SK-N-SH (cell line): ENCODE measurements around the gene ADAP1. TPM values are rescaled to one million over a fixed set of nuclear protein-coding genes. Genes with fewer than 3 reads are reported as not detected.

Experiments used
- CTCF ChIA-PET: fragments of 300-600, 350-600 bp; formaldehyde crosslinking; extraction: SDS; loops from one replicate; lab custom pipeline; 2021; lab: Yijun Ruan, JAX
- POLR2A ChIA-PET: fragments of 350-600 bp; sonication (Branson Sonifier 250); formaldehyde crosslinking; extraction: SDS; loops from one replicate; lab custom pipeline; 2020; ENCODE audit warnings: antibody characterized with exemption, inconsistent platforms; lab: Yijun Ruan, JAX
- DNase-seq: peaks from one replicate; pipeline ENCODE4 v3.0.0; 2012
- H2AFZ ChIP-seq: fragments of 200-600 bp; sonication (generic); 2 replicates; pipeline ENCODE4 v1.8.1; 2016; ENCODE audit warnings: antibody characterized with exemption, mild to moderate bottlenecking, low read depth
- H3F3A ChIP-seq: fragments of 200-600 bp; sonication (generic); replicated peaks from 2 replicates; pipeline ENCODE3; 2016; ENCODE audit warnings: antibody characterized with exemption, mild to moderate bottlenecking; ENCODE audit not compliant: insufficient read depth
- H3K27ac ChIP-seq, 2 experiments: fragments of 200-500 bp in 1 of 2; fragments of 200-600 bp in 1 of 2; sonication (Bioruptor generic) in 1 of 2; sonication (generic), shearing (Covaris generic) in 1 of 2; 2 replicates each; pipeline versions ENCODE4 v1.5.1 to v1.6.1; 2014 to 2016; ENCODE audit warnings: low read depth in 2 of 2, inconsistent platforms in 1 of 2, low read length in 1 of 2, mild to moderate bottlenecking in 1 of 2, mixed read lengths in 1 of 2
- H3K27me3 ChIP-seq: fragments of 200-600 bp; sonication (generic), shearing (Covaris generic); 2 replicates; pipeline ENCODE4 v1.6.1; 2016; ENCODE audit warnings: mixed run types; ENCODE audit not compliant: insufficient read depth
- H3K36me3 ChIP-seq, 2 experiments: fragments of 200-500 bp in 1 of 2; fragments of 200-600 bp in 1 of 2; sonication (Bioruptor generic) in 1 of 2; sonication (generic) in 1 of 2; replicated peaks in 1 of 2; 2 replicates each; pipeline versions ENCODE3 to v1.5.1; 2014 to 2016; ENCODE audit warnings: low read length in 1 of 2, mild to moderate bottlenecking in 1 of 2; ENCODE audit not compliant: insufficient read depth in 2 of 2, control insufficient read depth in 1 of 2
- H3K4me1 ChIP-seq, 2 experiments: fragments of 200-500 bp in 1 of 2; fragments of 200-600 bp in 1 of 2; sonication (Bioruptor generic) in 1 of 2; sonication (generic), shearing (Covaris generic) in 1 of 2; 2 replicates each; pipeline versions ENCODE4 v1.5.1 to v1.6.1; 2014 to 2016; ENCODE audit warnings: low read depth in 1 of 2, low read length in 1 of 2, mixed run types in 1 of 2; ENCODE audit not compliant: insufficient read depth in 2 of 2, control insufficient read depth in 1 of 2
- H3K4me2 ChIP-seq: fragments of 200-600 bp; sonication (generic), shearing (Covaris generic); 2 replicates; pipeline ENCODE4 v1.6.1; 2017; ENCODE audit warnings: mixed run types
- H3K4me3 ChIP-seq, 2 experiments: fragments of 200-500 bp in 1 of 2; fragments of 200-600 bp in 1 of 2; sonication (Bioruptor generic) in 1 of 2; sonication (generic), shearing (Covaris generic) in 1 of 2; 2 replicates each; pipeline versions ENCODE4 v1.5.1 to v1.8.1; 2014 to 2016; ENCODE audit warnings: low read depth in 2 of 2, inconsistent platforms in 1 of 2, low read length in 1 of 2, mild to moderate bottlenecking in 1 of 2, mixed read lengths in 1 of 2, moderate library complexity in 1 of 2
- H3K79me2 ChIP-seq: fragments of 200-600 bp; sonication (generic); 2 replicates; pipeline ENCODE4 v1.8.1; 2017; ENCODE audit warnings: mild to moderate bottlenecking; ENCODE audit not compliant: insufficient read depth
- H3K9ac ChIP-seq: fragments of 200-600 bp; sonication (generic); 2 replicates; pipeline ENCODE4 v1.6.1; 2017; ENCODE audit warnings: mixed run types
- H3K9me2 ChIP-seq: fragments of 200-600 bp; sonication (generic); 2 replicates; pipeline ENCODE4 v1.6.1; 2017; ENCODE audit warnings: mixed run types
- H3K9me3 ChIP-seq: fragments of 200-600 bp; sonication (generic); 2 replicates; pipeline ENCODE4 v1.6.1; 2017; ENCODE audit warnings: mixed run types, mild to moderate bottlenecking, moderate library complexity
- H4K20me1 ChIP-seq: fragments of 200-600 bp; sonication (generic); 2 replicates; pipeline ENCODE4 v1.6.1; 2017; ENCODE audit warnings: mild to moderate bottlenecking, mixed run types; ENCODE audit not compliant: insufficient read depth
- CTCF ChIP-seq: fragments of 200-600 bp; sonication (generic); IDR thresholded peaks from 2 replicates; pipeline ENCODE4 v1.6.1; 2017; ENCODE audit warnings: antibody characterized with exemption, mild to moderate bottlenecking, moderate library complexity
- EZH2phosphoT487 ChIP-seq: fragments of 200-600 bp; sonication (generic); IDR thresholded peaks from 2 replicates; pipeline ENCODE4 v1.6.1; 2017; ENCODE audit warnings: low read depth, mixed run types, mild to moderate bottlenecking, antibody characterized with exemption, moderate library complexity, borderline replicate concordance
- FOXM1 ChIP-seq: IDR thresholded peaks from 2 replicates; pipeline ENCODE4 v1.4.0; 2012; ENCODE audit warnings: low read depth, mild to moderate bottlenecking
- GATA2 ChIP-seq: sonication (generic); formaldehyde crosslinking; IDR thresholded peaks from 2 replicates; pipeline ENCODE4 v1.5.0; 2020; ENCODE audit warnings: mild to moderate bottlenecking, missing genetic modification reagents
- IRF3 ChIP-seq: fragments of 150-350 bp; IDR thresholded peaks from 2 replicates; pipeline ENCODE4 v1.6.1; 2016; ENCODE audit warnings: mild to moderate bottlenecking, low read depth, low read length
- JUND ChIP-seq: IDR thresholded peaks from 2 replicates; pipeline ENCODE4 v1.4.0; 2012
- NRF1 ChIP-seq: IDR thresholded peaks from 2 replicates; pipeline ENCODE4 v1.6.1; 2012; ENCODE audit warnings: low read depth, mild to moderate bottlenecking, low read length
- PBX3 ChIP-seq: IDR thresholded peaks from 2 replicates; pipeline ENCODE4; 2012
- POLR2AphosphoS5 ChIP-seq: IDR thresholded peaks from 2 replicates; pipeline ENCODE4 v1.6.1; 2012; ENCODE audit warnings: low read depth, low read length
- RAD21 ChIP-seq: IDR thresholded peaks from 2 replicates; pipeline ENCODE4 v1.6.1; 2012; ENCODE audit warnings: mild to moderate bottlenecking, low read length
- RCOR1 ChIP-seq: fragments of 150-350 bp; IDR thresholded peaks from 2 replicates; pipeline ENCODE4 v1.6.1; 2017; ENCODE audit warnings: antibody characterized with exemption, low read length
- SIN3A ChIP-seq: IDR thresholded peaks from 2 replicates; pipeline ENCODE4 v1.6.1; 2012; ENCODE audit warnings: low read depth, mild to moderate bottlenecking, low read length, moderate library complexity, borderline replicate concordance
- SMC3 ChIP-seq: IDR thresholded peaks from 2 replicates; pipeline ENCODE4 v1.6.1; 2012; ENCODE audit warnings: low read depth, low read length, improper control_type of control experiment
- TCF12 ChIP-seq: IDR thresholded peaks from 2 replicates; pipeline ENCODE4 v1.4.0; 2012
- TEAD4 ChIP-seq: IDR thresholded peaks from 2 replicates; pipeline ENCODE4 v1.4.0; 2012; ENCODE audit warnings: mild to moderate bottlenecking, borderline replicate concordance; ENCODE audit not compliant: insufficient read depth
- WGBS: methylation state at CpG from one replicate; pipeline ENCODE4 v1.1.6; 2017; ENCODE audit warnings: low lambda C conversion rate; 5-methylcytosine and 5-hydroxymethylcytosine counted together
- polyA plus RNA-seq, 3 experiments: library from polyadenylated mRNA; depleted of rRNA; stranded (reverse); fragments of >200 nt; gene quantifications; 2 replicates each; pipeline ENCODE4 v1.2.3, GENCODE V29; 2012
- TF ChIP-seq, protein P1 (sequence below): IDR thresholded peaks from 2 replicates; pipeline ENCODE4 v1.4.0; 2012; ENCODE audit warnings: low read depth, borderline replicate concordance
- TF ChIP-seq, protein P2 (sequence below): IDR thresholded peaks from 2 replicates; pipeline ENCODE4 v1.4.0; 2012; ENCODE audit warnings: low read depth
- TF ChIP-seq, protein P3 (sequence below): fragments of 150-350 bp; IDR thresholded peaks from 2 replicates; pipeline ENCODE4 v1.6.1; 2017; ENCODE audit warnings: antibody characterized with exemption, low read length, low read depth, borderline replicate concordance

Gene ADAP1
- polyA plus RNA-seq, 1 of the 3 experiments (the other 2 are of a cell fraction) = 3.2 TPM

DNA sequence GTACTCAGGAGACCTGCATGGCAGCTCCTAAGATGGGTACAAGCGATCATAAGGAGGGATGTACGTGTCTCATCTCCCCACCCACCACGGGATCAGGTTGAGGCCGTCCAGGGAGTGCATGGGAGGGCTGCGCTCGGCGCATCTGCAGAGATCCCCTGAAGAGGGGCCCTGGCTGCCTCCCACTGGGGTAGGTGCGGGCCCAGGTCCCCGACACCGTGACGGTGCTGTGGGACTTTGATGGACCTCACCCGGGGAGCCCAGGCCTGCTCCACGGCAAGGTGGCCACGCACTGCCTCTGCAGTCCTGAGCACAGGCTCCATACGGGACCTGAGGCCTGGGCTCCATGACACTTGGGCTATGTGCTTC, 65.5 kb downstream of the ADAP1 start:
- peaks cover 52% of the 10 kb centered on the region for H4K20me1 ChIP-seq
- H3K36me3 ChIP-seq = peaks cover 11 to 54% of the 10 kb centered on the region in 2 experiments
- DNase-seq = no peak
- no peak overlapping the region for H2AFZ ChIP-seq
- H3K27me3 ChIP-seq = no peaks in the 10 kb centered on the region
- no peak overlapping the region for H3K9ac ChIP-seq
- no peaks in the 10 kb centered on the region for H3K9me2 ChIP-seq
- TF ChIP-seq, protein P1, sequence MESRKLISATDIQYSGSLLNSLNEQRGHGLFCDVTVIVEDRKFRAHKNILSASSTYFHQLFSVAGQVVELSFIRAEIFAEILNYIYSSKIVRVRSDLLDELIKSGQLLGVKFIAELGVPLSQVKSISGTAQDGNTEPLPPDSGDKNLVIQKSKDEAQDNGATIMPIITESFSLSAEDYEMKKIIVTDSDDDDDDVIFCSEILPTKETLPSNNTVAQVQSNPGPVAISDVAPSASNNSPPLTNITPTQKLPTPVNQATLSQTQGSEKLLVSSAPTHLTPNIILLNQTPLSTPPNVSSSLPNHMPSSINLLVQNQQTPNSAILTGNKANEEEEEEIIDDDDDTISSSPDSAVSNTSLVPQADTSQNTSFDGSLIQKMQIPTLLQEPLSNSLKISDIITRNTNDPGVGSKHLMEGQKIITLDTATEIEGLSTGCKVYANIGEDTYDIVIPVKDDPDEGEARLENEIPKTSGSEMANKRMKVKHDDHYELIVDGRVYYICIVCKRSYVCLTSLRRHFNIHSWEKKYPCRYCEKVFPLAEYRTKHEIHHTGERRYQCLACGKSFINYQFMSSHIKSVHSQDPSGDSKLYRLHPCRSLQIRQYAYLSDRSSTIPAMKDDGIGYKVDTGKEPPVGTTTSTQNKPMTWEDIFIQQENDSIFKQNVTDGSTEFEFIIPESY = no peak
- no peak for TF ChIP-seq EZH2phosphoT487
- TF ChIP-seq, protein P2, sequence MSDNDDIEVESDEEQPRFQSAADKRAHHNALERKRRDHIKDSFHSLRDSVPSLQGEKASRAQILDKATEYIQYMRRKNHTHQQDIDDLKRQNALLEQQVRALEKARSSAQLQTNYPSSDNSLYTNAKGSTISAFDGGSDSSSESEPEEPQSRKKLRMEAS = no peak
- TF ChIP-seq, all 33 proteins: peak for 0
- no peak overlapping the region for H3K27ac ChIP-seq
- 94% methylated on average over 13 of the region's 15 CpGs for WGBS
- no peaks in the 10 kb centered on the region for H3K4me1 ChIP-seq
- no peak overlapping the region for H3K4me2 ChIP-seq
- CTCF ChIA-PET = interaction anchor here (1.9 kb wide), 1 partner anchor 16 kb away, joined by 8 read pairs; no protein-coding TSS in a partner anchor
- POLR2A ChIA-PET = no interaction called here
- H3K4me3 ChIP-seq = no peak overlapping the region
- no peaks in the 10 kb centered on the region for H3K9me3 ChIP-seq
- H3K79me2 ChIP-seq = peaks cover 54% of the 10 kb centered on the region
- peaks cover 4% of the 10 kb centered on the region for H3F3A ChIP-seq

GRCh38 chr7:888081-889024, 66.1 kb downstream of the ADAP1 start:
- H3K36me3 ChIP-seq = peaks cover 11 to 49% of the 10 kb centered on the region in 2 experiments
- H3K79me2 ChIP-seq = peaks cover 61% of the 10 kb centered on the region
- no peak for DNase-seq
- no peak overlapping the region for H3K4me3 ChIP-seq
- H3K9ac ChIP-seq = no peak overlapping the region
- no peak overlapping the region for H3K4me2 ChIP-seq
- CTCF ChIA-PET = interaction anchor here (1.2 to 1.9 kb wide), 2 partner anchors 15 to 105 kb away, joined by 3 to 8 read pairs; no protein-coding TSS in a partner anchor
- 94% methylated on average over 32 of the region's 43 CpGs for WGBS
- POLR2A ChIA-PET = no interaction called here
- H3K9me2 ChIP-seq = no peaks in the 10 kb centered on the region
- TF ChIP-seq JUND (no peak), IRF3 (no peak), CTCF (no peak), NRF1 (no peak), POLR2AphosphoS5 (no peak), GATA2 (CRISPR knock-in tag) (no peak), RAD21 (no peak), RCOR1 (no peak), FOXM1 (no peak), EZH2phosphoT487 (no peak), PBX3 (no peak), SMC3 (no peak), TCF12 (no peak), TEAD4 (no peak), SIN3A (no peak)
- TF ChIP-seq, protein P2 = no peak
- TF ChIP-seq, protein P3, sequence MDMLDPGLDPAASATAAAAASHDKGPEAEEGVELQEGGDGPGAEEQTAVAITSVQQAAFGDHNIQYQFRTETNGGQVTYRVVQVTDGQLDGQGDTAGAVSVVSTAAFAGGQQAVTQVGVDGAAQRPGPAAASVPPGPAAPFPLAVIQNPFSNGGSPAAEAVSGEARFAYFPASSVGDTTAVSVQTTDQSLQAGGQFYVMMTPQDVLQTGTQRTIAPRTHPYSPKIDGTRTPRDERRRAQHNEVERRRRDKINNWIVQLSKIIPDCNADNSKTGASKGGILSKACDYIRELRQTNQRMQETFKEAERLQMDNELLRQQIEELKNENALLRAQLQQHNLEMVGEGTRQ = no peak
- peaks cover 4% of the 10 kb centered on the region for H3F3A ChIP-seq
- H3K9me3 ChIP-seq = no peaks in the 10 kb centered on the region
- H4K20me1 ChIP-seq = peaks cover 58% of the 10 kb centered on the region
- H3K27ac ChIP-seq = no peak overlapping the region
- H3K4me1 ChIP-seq = no peaks in the 10 kb centered on the region
- H2AFZ ChIP-seq = no peak overlapping the region
- H3K27me3 ChIP-seq = no peaks in the 10 kb centered on the region
